Activated CD4-positive, alpha-beta T cell treated with anti-CD3 and anti-CD28 coated beads, Interleukin-2, amount 50 U/mL, for 4 hours (primary cell): ENCODE measurements around the gene ZC3H12A.
"Not testable (repeated sequence)": the region's sequence is repeated elsewhere in the genome, so short reads cannot be mapped to it uniquely, and the experiment has no call there.

ENCODE experiments used
- DNase-seq, 2 experiments: peaks; one replicate each; pipeline ENCODE4 v3.0.0-alpha.2; 2020

The ZC3H12A gene

DNA sequence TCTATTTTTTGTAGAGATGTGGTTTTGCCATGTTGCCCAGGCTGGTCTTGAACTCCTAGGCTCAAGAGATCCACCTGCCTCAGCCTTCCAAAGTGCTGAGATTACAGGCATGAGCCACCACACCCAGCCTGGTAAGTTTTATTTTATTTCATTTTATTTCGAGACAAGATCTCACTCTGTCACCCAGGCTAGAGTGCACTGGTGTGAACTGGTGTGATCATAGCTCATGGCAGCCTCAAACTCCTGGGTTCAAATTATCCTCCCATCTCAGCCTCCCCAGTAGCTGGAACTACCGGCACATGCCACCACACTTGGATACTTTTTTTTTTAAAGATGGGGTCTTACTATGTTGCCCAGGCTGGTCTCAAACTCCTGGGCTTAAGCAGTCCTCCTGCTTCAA, 28.4 kb downstream of the ZC3H12A start:
- not testable (repeated sequence) for DNase-seq

GRCh38 chr1:37506740-37507139, 32.4 kb downstream of the ZC3H12A start:
- no peak for DNase-seq

DNA sequence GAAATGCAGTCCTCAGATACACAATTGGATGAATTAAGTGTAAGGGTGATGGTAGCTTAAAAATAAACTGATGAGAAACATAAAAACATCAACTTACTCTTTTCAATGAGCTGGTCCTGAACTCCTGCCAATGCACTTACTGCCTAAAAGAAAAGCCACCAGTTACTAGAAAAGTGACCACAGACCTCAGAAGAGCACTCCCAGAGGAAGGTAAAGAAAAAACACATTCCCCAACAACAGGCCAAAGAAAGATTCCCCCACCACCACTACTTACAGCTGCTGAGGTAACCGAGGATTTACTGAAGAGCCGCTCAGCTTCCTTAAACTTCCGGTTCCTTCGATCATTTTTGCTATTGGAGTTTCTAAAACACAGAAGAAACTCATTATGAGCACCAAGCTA, 34.8 kb downstream of the ZC3H12A start:
- DNase-seq, result no peak

GRCh38 chr1:37513795-37514349, 39.5 kb downstream of the ZC3H12A start:
- peak; percentile 63 to 74 for DNase-seq

DNA sequence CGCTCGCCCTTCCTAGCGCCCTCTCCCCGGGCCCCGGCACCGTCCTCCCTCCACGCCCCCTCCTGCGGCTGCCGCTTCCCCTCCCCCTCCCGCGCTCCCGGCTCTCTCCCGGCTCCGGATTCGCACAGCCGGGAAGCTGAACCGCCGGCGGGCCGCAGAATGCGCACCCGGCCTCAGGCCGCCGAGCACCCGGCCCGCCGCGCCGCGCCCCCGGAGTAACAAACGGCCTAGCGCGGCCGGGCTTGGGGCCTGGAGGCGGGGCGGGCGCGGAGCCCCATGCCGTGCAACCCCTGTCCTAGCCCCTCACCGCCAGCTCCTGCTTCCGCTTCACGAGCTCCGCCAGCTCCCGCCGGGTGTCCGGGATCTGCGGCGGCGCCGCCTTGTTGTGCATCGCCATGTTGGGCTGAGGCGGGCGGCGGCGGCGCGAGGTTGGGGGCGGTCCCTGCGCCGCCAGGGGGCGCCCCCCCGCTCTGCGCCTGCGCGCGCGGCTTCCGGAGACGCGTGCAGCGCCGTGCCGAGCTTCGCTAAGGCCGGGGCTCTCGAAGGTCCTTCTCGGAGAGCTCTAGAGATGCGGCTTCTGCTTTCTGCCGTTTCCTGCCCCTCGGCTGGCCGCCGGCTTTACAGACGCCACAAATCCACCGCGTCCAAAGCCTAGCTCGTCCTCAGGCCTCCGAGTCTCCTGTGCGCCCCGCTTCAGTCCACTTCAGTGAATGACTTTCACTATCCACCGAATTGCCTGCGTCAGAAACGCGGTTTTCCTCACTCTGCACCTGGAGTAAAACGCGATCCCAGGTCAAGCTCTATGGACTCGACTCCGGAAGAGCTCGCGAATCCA, 40.2 kb downstream of the ZC3H12A start, which contains the start of gene MEAF6:
TSS of gene MEAF6 (minus strand) at position 417 of the 835 bp plus-strand sequence. CDS start at position 397, 20 bp downstream.
- DNase-seq, result peak; percentile 70 to 71

DNA sequence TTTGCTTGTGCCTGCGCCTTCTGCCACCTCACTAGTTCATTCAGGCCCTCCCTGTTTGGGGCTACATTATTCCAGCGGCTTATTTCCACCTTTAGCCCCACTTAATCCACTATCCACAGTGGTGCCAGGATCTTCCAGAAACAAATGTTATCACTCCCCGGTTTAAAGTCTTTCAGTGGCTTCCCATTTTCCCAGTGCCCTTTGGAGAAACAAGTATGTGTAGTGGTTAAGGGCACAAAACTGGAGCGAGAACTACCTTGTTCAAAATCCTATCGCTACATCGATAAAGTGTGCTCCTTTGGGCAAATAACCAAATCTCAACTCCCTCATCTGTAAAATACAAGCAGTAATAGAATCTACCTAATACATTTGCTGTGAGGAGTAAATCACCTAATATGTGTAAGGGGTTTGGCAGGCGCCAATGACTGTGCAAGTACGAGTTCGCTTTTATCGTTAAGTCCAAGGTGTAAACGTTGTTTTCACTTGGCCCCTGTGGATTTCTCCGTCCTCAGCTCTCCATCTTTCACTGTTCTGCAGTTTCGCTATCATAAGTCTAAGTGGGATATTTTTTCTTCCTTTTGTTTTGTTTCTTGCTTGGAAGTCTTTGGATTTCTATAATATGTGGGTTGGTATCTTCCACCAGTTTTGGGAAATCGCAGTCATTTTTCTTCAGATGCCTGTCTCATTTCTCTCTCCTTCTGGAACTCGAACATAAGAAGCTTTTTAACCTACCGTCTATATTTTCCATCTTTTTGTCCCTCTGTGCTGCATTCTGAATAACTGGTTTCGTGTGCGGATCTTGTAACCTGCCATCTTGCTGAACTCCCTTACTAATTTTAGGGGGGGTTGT, 41.0 kb downstream of the ZC3H12A start:
- no peak for DNase-seq

DNA sequence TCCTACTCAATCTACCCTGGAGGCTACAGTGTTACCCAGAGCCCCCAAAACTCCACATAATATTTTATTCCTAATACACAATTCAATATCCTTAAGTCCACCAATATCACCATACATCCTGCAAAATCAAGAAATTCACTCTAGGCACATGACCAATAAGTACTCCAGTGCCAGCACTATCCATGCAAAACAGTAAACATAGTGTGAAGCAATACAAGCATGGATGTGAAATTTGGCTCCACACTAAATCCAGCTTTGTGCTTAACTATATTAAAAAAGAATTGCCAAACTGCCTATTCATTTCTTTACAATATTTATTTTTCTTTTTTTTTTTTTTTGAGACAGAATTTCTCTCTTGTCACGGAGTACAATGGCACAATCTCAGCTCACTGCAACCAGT, 43.2 kb downstream of the ZC3H12A start:
- no peak for DNase-seq

DNA sequence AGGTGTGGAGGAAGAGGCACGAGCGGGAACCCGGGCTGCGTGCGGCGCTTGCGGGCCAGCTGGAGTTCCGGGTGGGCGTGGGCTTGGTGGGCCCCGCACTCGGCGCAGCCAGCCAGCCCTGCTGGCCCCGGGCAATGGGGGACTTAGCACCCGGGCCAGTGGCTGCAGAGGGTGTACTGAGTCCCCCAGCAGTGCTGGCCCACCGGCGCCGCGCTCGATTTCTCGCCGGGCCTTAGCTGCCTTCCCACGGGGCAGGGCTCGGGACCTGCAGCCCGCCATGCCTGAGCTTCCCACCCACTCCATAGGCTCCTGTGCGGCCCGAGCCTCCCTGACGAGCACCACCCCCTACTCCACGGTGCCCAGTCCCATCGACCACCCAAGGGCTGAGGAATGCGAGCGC, 43.9 kb downstream of the ZC3H12A start:
- not testable (repeated sequence) for DNase-seq

DNA sequence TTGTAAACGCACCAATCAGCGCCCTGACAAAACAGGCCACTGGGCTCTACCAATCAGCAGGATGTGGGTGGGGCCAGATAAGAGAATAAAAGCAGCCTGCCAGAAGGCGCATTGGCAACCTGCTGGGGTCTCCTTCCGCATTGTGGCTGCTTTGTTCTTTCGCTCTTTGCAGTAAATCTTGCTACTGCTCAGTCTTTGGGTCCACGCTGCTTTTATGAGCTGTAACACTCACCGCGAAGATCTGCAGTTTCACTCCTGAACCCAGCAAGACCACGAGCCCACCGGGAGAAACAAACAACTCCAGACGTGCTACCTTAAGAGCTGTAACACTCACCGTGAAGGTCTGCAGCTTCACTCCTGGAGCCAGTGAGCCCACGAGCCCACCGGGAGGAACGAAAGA, 44.5 kb downstream of the ZC3H12A start:
- not testable (repeated sequence) for DNase-seq

DNA sequence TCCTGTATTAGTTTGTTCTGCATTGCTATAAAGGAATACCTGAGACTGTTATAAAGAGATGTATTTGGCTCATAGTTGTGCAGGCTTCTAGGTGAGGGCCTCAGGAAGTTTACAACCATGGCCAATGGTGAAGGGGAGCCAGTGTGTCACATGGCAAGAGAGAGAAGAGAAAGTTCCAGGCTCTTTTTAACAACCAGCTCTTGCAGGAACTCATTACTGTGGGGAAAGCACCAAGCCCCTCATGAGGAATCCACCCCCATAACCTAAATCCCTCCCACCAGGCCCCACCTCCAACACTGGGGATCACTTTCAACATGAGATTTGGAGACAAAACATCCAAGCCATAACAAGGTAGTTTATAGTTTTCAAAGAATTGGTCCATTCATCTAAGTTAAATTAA, 45.2 kb downstream of the ZC3H12A start:
- no peak for DNase-seq

DNA sequence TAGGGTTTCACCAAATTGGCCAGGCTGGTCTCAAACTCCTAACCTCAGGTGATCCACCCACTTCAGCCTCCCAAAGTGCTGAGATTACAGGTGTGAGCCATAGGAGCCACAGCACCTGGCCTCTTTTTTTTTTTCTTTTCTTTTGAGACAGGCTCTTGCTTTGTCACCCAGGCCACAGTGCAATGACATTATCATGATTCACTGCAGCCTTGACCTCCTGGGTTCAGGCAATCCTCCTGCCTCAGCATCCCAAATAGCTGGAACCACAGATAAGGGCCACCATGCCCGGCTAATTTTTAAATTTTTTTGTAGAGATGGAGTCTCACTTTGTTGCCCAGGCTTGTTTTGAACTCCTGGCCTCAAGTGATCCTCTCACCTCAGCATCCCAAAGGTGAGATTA, 55.5 kb downstream of the ZC3H12A start:
- not testable (repeated sequence) for DNase-seq

DNA sequence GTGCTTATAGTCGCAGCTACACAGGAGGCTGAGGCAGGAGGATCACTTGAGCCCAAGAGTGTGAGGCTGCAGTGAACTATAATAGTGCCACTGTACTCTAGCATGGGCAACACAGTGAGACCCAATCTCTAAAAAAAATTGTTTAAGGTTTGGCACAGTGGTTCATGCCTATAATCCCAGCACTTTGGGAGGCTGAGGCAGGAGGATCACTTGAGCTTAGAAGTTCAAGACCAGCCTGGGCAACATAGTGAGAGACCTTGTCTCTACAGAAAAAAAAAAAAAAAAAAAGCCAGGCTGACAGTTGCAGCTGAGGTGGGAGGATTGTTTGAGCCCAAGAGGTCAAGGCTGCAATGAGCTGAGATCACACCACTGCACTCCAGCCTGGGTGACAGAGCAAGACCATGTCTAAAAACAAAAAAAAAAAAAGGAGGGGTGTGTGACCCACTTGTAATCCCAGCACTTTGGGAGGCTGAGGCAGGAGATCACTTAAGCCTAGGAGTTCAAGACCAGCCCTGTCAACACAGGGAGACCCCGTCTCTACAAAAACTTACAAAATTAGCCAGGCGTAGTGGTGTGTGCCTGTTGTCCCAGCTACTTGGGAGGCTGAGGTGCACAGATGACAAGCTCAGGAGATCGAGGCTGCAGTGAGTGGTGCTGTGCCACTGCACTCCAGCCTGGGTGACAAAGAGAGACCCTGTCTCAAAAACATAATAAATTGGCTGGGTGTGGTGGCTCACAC, 58.2 kb downstream of the ZC3H12A start:
- not testable (repeated sequence) for DNase-seq

DNA sequence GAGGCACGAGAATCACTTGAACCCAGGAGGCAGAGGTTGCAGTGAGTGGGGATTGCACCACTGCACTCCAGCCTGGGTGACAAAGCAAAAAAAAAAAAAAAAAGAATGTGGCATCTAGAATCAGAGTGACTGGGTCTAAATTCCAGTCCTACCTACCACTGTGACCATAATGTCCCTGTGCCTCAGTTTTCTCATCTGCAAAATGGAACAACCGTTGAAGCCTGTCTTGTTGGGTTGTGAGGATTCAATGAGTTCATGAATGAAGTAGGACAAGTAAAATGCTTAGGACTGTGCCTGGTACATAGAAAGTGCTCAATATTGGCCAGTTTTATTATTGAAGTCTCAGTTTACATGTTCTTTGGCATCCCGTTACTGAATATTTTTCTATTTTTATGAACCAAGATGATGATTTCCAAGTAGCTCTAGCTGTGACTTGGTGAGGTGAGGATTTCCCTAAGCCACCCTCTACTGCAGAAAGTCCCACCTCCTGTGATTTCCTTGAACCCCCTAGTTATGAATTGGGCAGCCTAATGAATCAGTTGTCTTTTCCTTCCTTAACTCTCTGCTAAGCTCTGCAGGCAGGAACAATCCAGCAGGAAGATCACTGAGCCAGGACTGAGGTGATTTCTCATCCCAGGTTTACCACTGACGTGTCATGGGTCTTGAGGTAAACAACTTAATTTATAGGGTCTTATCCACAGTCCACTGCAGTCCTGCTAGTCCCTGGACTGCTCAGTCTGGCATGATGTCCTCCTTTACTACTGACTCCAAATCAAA, 59.1 kb downstream of the ZC3H12A start:
- DNase-seq, result no peak
